Mammary epithelial cell (primary cell): Measurements from ENCODE around the gene RCC1.

Source experiments
- CTCF ChIP-seq, 2 donors: IDR thresholded peaks in 1 of 2; conservative IDR thresholded peaks in 1 of 2; 2 replicates each; pipeline ENCODE4 v1.5.1; 2011 to 2012; ENCODE audit warnings: inconsistent platforms in 2 of 2, low read length in 2 of 2, mild to moderate bottlenecking in 2 of 2, control low read depth in 1 of 2, low read depth in 1 of 2; ENCODE audit not compliant: insufficient read depth in 1 of 2; ENCODE audit errors: extremely low read depth in 1 of 2
- EZH2 ChIP-seq: IDR thresholded peaks from 2 replicates; pipeline ENCODE4 v1.6.1; 2012; ENCODE audit warnings: low read length, inconsistent platforms, borderline replicate concordance

- TF ChIP-seq CTCF (conservative IDR thresholded peaks at IDR 0.05 in 1 of 2, IDR thresholded peaks at IDR 0.05 in 1 of 2; ENCODE audit: extremely low read depth in 1 of 2, insufficient read depth in 1 of 2, low read depth in 1 of 2, low read length in 2 of 2) (no peak), EZH2 (no peak)
Measured at GRCh38 chr1:28534671-28535070, 28.8 kb downstream of the RCC1 start.
